Adipocyte (in vitro differentiated cells): ENCODE data around the gene MTX1.

Experiments
- DNase-seq: peaks from one replicate; pipeline ENCODE4 v3.0.0-alpha.2; 2015; ENCODE audit warnings: low read depth
- H3K27me3 ChIP-seq: replicated peaks from 2 replicates; pipeline ENCODE4 v1.7.0; 2013; ENCODE audit warnings: mild to moderate bottlenecking, low read length, moderate library complexity; ENCODE audit not compliant: control insufficient read depth, insufficient read depth
- H3K36me3 ChIP-seq: 2 replicates; pipeline ENCODE4 v1.7.0; 2013; ENCODE audit warnings: low read length, mild to moderate bottlenecking, moderate library complexity; ENCODE audit not compliant: control insufficient read depth, insufficient read depth, severe bottlenecking
- H3K4me1 ChIP-seq: 2 replicates; pipeline ENCODE4 v1.7.0; 2013; ENCODE audit warnings: mild to moderate bottlenecking, low read length, moderate library complexity; ENCODE audit not compliant: control insufficient read depth, insufficient read depth
- H3K4me3 ChIP-seq: 2 replicates; pipeline ENCODE4 v1.7.0; 2013; ENCODE audit warnings: mild to moderate bottlenecking, low read length, moderate library complexity
- H3K9ac ChIP-seq: 2 replicates; pipeline ENCODE4 v1.7.0; 2013; ENCODE audit warnings: mild to moderate bottlenecking, low read length, moderate library complexity
- H3K9me3 ChIP-seq: 2 replicates; pipeline ENCODE4 v1.7.0; 2013; ENCODE audit warnings: mild to moderate bottlenecking, low read length, moderate library complexity; ENCODE audit not compliant: control insufficient read depth

MTX1 gene

GRCh38 chr1:155250633-155251449, 42.3 kb downstream of the MTX1 start:
- Histone ChIP-seq H3K36me3 (peaks cover 27% of the 10 kb centered on the region), H3K4me1 (peaks cover 23% of the 10 kb centered on the region), H3K27me3 (no peaks in the 10 kb centered on the region), H3K4me3 (peak overlapping the region; percentile 18), H3K9ac (peak overlapping the region; percentile 70), H3K9me3 (no peaks in the 10 kb centered on the region)
- peak; percentile 98 for DNase-seq

GRCh38 chr1:155251566-155251965, 43.1 kb downstream of the MTX1 start:
- no peak overlapping the region for H3K9ac ChIP-seq
- peaks cover 26% of the 10 kb centered on the region for H3K36me3 ChIP-seq
- DNase-seq, result no peak

GRCh38 chr1:155253208-155253607, 44.7 kb downstream of the MTX1 start:
- H3K4me1 ChIP-seq, result peaks cover 32% of the 10 kb centered on the region
- peak overlapping the region; percentile 92 for H3K9ac ChIP-seq
- H3K4me3 ChIP-seq, result peak overlapping the region; percentile 88
- H3K36me3 ChIP-seq, result peaks cover 21% of the 10 kb centered on the region
- no peaks in the 10 kb centered on the region for H3K27me3 ChIP-seq
- no peaks in the 10 kb centered on the region for H3K9me3 ChIP-seq
- no peak for DNase-seq

More at GRCh38 chr1:155251566-155251965, 43.1 kb downstream of the MTX1 start:
- no peaks in the 10 kb centered on the region for H3K9me3 ChIP-seq
- peaks cover 30% of the 10 kb centered on the region for H3K4me1 ChIP-seq
- no peaks in the 10 kb centered on the region for H3K27me3 ChIP-seq
- H3K4me3 ChIP-seq, result no peak overlapping the region

DNA sequence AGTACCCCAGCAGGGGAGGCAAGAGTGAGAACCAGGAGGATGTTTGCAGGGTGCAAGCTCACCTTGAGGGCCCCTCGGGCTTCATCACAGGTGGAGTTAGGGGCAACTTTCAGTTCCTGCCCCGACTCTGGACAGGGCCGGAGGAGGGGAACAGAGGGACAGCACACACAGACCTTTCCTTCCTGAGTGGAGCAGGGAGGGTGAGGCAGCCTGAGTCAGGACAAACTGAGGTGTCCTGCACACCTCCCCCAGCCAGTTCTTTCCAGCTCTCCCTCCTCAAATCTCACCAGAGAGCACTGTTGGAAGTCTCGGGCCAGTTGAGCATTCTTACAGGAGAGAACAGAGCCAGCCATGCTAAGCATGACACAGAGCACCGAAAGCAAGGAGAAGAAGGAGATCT, 45.3 kb downstream of the MTX1 start:
- Histone ChIP-seq H3K4me1 (peaks cover 32% of the 10 kb centered on the region), H3K27me3 (no peaks in the 10 kb centered on the region), H3K9ac (peak overlapping the region; percentile 92), H3K36me3 (peaks cover 21% of the 10 kb centered on the region), H3K9me3 (no peaks in the 10 kb centered on the region), H3K4me3 (peak overlapping the region; percentile 88)
- peak; percentile 21 for DNase-seq

DNA sequence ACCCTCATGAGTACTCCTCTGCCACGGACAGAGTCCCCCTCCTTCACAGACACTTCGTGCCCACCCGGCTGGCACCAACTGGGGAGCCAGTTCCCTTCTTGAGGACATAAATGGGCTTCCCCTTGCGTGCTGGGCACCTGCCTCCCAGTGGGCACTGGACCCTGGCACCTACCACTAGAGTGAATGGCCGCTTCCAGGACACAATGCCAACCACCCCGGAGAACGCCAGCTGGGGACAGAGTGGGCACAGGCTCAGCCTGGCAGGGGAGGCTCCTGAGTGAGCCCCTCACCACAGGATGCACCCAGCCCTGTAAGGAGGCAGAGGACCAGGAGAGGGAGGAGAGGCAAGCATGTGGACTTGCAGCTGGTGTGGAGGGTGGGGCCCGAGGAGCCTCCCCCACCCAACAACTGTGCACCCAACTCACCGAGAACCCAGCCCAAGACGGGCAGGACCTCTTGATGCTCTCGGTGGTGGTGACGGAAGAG, 45.8 kb downstream of the MTX1 start:
- H3K4me1 ChIP-seq, result peaks cover 32% of the 10 kb centered on the region
- peaks cover 20% of the 10 kb centered on the region for H3K36me3 ChIP-seq
- H3K9ac ChIP-seq, result peak overlapping the region; percentile 92
- no peaks in the 10 kb centered on the region for H3K9me3 ChIP-seq
- peak overlapping the region; percentile 88 for H3K4me3 ChIP-seq
- H3K27me3 ChIP-seq, result no peaks in the 10 kb centered on the region
- DNase-seq, result no peak

DNA sequence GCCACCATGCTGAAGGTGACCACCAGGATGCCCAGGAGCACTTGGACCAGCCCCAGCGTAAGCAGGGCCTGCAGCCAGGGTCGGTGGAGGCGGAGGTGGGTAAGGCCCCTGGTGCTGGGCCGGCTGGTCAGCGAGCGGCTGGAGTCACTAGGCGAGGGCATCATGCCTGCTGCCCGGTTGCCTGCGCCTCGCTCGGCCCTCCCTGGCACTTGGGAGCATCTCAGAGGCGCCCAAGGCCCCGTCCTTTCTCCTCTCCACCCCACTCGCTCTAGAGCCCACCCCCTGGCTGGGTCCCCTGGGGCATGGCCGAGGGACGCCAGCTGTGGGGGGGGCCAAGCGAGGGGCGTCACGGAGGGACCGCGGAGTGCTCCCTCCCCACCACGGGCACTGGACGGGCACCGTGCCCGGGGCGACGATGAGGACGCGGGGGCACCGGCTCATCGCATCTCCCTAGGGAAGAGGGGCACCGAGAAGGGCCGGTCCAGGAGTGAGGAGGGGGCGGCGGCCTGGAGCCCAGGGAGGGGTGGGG, 46.3 kb downstream of the MTX1 start:
- peak; percentile 58 for DNase-seq
- peaks cover 32% of the 10 kb centered on the region for H3K4me1 ChIP-seq
- peaks cover 20% of the 10 kb centered on the region for H3K36me3 ChIP-seq
- H3K9ac ChIP-seq, result peak overlapping the region; percentile 92
- H3K9me3 ChIP-seq, result no peaks in the 10 kb centered on the region
- peak overlapping the region; percentile 88 for H3K4me3 ChIP-seq
- H3K27me3 ChIP-seq, result no peaks in the 10 kb centered on the region

DNA sequence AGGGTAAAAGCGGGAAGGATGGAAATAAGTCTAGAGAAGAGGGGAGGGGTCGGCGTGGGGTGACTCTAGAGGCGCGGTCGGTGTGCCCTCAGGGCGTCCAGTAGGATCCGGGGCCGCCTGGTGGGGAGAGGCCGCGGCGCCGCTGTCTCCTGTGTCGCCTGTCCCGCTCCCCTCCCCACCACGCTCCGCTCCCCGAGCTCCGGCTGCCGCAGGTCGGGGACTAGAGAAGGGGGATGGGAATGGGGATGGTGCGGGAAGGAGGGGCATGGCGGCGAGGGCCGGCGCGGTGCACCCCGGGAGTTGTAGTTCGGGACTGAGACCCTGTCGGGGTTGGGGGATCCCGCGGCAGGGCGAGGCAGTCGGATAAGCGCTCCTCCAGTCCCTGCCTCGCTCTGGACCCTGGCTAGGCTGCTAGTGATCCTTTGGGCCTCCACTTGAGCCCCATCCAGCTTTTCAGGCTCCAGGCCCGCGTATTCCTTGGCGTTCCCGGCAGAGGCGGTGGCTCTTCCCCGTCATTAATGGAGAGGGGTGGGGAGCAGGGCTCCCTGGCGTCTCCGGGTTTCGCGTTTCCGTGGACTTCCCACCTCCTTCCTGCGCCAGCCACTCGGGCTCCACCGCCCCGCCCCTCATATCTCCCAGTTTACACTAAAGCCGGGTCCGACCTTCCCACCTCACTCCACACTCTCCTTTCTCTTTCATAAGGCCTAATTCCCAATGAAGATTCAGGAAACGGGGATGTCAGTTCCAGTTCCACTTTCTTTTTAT, 46.9 kb downstream of the MTX1 start, which contains the start of gene ENTREP3:
ENTREP3 (minus strand) TSS at position 241 of the 765 bp plus-strand sequence. CDS start 606 bp downstream, outside the sequence.
- H3K27me3 ChIP-seq, result no peaks in the 10 kb centered on the region

DNA sequence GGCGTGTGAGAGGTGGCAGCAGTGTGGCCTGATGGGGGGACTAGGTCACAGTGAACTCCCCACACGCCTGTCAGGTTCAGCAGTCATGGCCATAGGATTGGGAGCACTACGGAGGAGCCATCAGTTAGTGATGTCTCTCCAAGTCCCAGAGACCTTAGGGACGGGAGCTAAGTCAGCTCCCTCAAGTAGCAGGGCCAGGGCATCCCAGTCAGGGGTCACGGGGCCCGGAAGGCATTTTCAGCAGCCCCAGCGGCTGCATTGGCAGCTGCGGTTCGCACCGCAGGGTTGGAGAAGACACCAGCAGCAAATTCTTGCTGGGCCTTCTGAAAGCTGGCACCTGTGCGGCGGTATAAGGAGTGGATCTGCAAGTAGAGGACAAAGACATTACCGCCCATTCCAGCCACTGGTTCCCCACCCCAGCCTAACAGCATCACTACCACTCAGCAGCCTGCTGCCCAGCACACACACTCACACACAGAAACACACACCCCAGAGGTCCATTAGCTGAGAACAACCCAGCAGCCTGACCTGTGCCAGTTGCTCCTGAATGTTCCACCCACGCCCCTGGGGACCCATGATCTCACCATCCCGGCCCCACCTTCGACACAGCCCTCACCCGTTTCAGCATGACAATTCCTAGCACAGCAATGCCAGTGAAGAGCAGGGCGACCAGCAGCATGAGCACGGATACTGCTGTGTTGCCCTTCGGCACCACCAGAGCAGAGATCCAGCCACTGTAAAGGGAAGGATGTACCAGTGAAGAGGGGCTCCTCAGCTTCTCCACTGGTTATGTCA, 47.8 kb downstream of the MTX1 start:
- Histone ChIP-seq H3K4me1 (peaks cover 38% of the 10 kb centered on the region), H3K27me3 (no peaks in the 10 kb centered on the region), H3K36me3 (peaks cover 24% of the 10 kb centered on the region), H3K9ac (peak overlapping the region; percentile 92), H3K9me3 (no peaks in the 10 kb centered on the region), H3K4me3 (peak overlapping the region; percentile 88)
- no peak for DNase-seq

More for the DNA sequence above, 46.9 kb downstream of the MTX1 start, which contains the start of gene ENTREP3:
- DNase-seq, result peak; percentile 92
- peaks cover 35% of the 10 kb centered on the region for H3K4me1 ChIP-seq
- no peaks in the 10 kb centered on the region for H3K9me3 ChIP-seq
- H3K4me3 ChIP-seq, result peak within 1 kb of the TSS; percentile 88
- peak within 1 kb of the TSS; percentile 92 for H3K9ac ChIP-seq
- peaks cover 24% of the 10 kb centered on the region for H3K36me3 ChIP-seq

GRCh38 chr1:155260276-155260675, 51.8 kb downstream of the MTX1 start:
- Histone ChIP-seq H3K36me3 (peaks cover 50% of the 10 kb centered on the region), H3K4me3 (no peak overlapping the region), H3K9me3 (no peaks in the 10 kb centered on the region), H3K27me3 (no peaks in the 10 kb centered on the region), H3K9ac (peak overlapping the region; percentile 95), H3K4me1 (peaks cover 26% of the 10 kb centered on the region)
- no peak for DNase-seq

DNA sequence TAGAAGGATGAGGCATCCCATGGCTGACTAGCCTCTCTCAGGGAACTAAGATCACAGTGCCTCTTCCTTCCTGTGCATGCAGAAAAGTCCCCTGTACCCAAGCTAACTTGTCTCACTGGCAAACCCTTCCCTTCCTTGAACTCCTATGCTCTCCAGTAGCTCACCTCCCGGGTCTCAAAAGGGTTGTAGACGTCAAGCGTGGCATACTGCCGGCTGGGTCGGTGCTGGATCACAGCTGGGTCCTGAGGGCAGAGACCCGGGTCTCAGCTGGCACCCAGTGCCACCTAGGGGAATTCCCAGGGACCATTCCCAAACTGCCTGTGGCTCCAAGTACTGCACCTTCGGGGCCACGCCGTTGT, 53.0 kb downstream of the MTX1 start:
- Histone ChIP-seq H3K4me1 (peaks cover 20% of the 10 kb centered on the region), H3K4me3 (peak overlapping the region; percentile 94), H3K9me3 (no peaks in the 10 kb centered on the region), H3K27me3 (no peaks in the 10 kb centered on the region), H3K9ac (peak overlapping the region; percentile 95), H3K36me3 (peaks cover 59% of the 10 kb centered on the region)
- DNase-seq, result no peak
